NCI-H82 treated with DMSO at 0.1 percent for 48 hours (cell line): ENCODE results near the gene C5orf34.
"Not testable (repeated sequence)": the region's sequence is repeated elsewhere in the genome, so short reads cannot be mapped to it uniquely, and the experiment has no call there.

ENCODE experiments used
- DNase-seq: peaks from one replicate; lab custom pipeline; 2025; ENCODE audit not compliant: unreplicated experiment; lab: John Stamatoyannopoulos, UW

C5orf34 gene

GRCh38 chr5:43514816-43515677 is at the start of gene C5orf34:
Gene C5orf34, minus strand, starts transcription at chr5:43515148. Its CDS starts 5,809 bp downstream, at chr5:43509339.
- peak; percentile 70 for DNase-seq

- no peak for DNase-seq
These were observed 49.4 kb upstream of the C5orf34 start for GRCh38 chr5:43564289-43564850.

- no peak for DNase-seq
These were observed 48.4 kb upstream of the C5orf34 start for GRCh38 chr5:43563321-43563720.

GRCh38 chr5:43561356-43561755 is 46.4 kb upstream of the C5orf34 start:
- DNase-seq: no peak

- no peak for DNase-seq
These were observed 45.2 kb upstream of the C5orf34 start for GRCh38 chr5:43560128-43560527.

GRCh38 chr5:43556857-43557542 is 42.1 kb upstream of the C5orf34 start, which contains the start of gene PAIP1:
Gene PAIP1, minus strand, starts transcription at chr5:43557077. Its CDS starts 231 bp downstream, at chr5:43556846.
- peak; percentile 28 for DNase-seq

- DNase-seq: not testable (repeated sequence)
These were observed 41.6 kb upstream of the C5orf34 start for GRCh38 chr5:43556607-43556856.

- no peak for DNase-seq
These were observed 41.1 kb upstream of the C5orf34 start for GRCh38 chr5:43555895-43556606.

- no peak for DNase-seq
These were observed 39.5 kb upstream of the C5orf34 start for GRCh38 chr5:43554497-43554896.

GRCh38 chr5:43553381-43553780 is 38.4 kb upstream of the C5orf34 start:
- DNase-seq: peak; percentile 56

GRCh38 chr5:43551731-43552130 is 36.8 kb upstream of the C5orf34 start:
- DNase-seq: no peak

GRCh38 chr5:43549272-43549671 is 34.3 kb upstream of the C5orf34 start:
- not testable (repeated sequence) for DNase-seq

GRCh38 chr5:43548358-43548757 is 33.4 kb upstream of the C5orf34 start:
- DNase-seq: no peak

- DNase-seq: no peak
These were observed 32.6 kb upstream of the C5orf34 start for GRCh38 chr5:43547532-43547931.

- no peak for DNase-seq
These were observed 28.5 kb upstream of the C5orf34 start for GRCh38 chr5:43543434-43543833.

GRCh38 chr5:43540746-43541145 is 25.8 kb upstream of the C5orf34 start:
- no peak for DNase-seq

- DNase-seq: no peak
These were observed 22.0 kb upstream of the C5orf34 start for GRCh38 chr5:43536972-43537371.

- no peak for DNase-seq
These were observed 18.7 kb upstream of the C5orf34 start for GRCh38 chr5:43533646-43534045.

- no peak for DNase-seq
These were observed 15.7 kb upstream of the C5orf34 start for GRCh38 chr5:43530648-43531047.

GRCh38 chr5:43523662-43524072 is 8.7 kb upstream of the C5orf34 start:
- DNase-seq: no peak

- no peak for DNase-seq
These were observed 5.7 kb upstream of the C5orf34 start for GRCh38 chr5:43520615-43521014.
